Mesenchymal stem cell (in vitro differentiated cells and primary cell): Measurements from ENCODE around the gene ABCB10.
"Not testable (repeated sequence)": the region's sequence is repeated elsewhere in the genome, so short reads cannot be mapped to it uniquely, and the experiment has no call there.

Experiments used
- DNase-seq: peaks from one replicate; pipeline ENCODE4 v3.0.0-alpha.2; 2013
- H2AFZ ChIP-seq: one replicate; pipeline ENCODE4 v1.6.1; 2013; ENCODE audit warnings: low read depth, mild to moderate bottlenecking, control low read depth, inconsistent platforms, low read length, moderate library complexity
- H2AK5ac ChIP-seq: 2 replicates; pipeline ENCODE4 v1.6.1; 2013; ENCODE audit warnings: low read length, moderate library complexity, mild to moderate bottlenecking, inconsistent platforms; ENCODE audit not compliant: severe bottlenecking
- H2BK120ac ChIP-seq: one replicate; pipeline ENCODE4 v1.6.1; 2013; ENCODE audit warnings: low read depth, mild to moderate bottlenecking, inconsistent platforms, low read length, moderate library complexity
- H2BK12ac ChIP-seq, 2 experiments: one replicate each; pipeline ENCODE4 v1.6.1; 2013; ENCODE audit warnings: inconsistent platforms in 2 of 2, low read length in 2 of 2, mild to moderate bottlenecking in 2 of 2, moderate library complexity in 2 of 2, control low read depth in 1 of 2
- H2BK15ac ChIP-seq: one replicate; pipeline ENCODE4 v1.6.1; 2013; ENCODE audit warnings: mild to moderate bottlenecking, low read depth, inconsistent platforms; ENCODE audit not compliant: poor library complexity, severe bottlenecking
- H2BK5ac ChIP-seq: 2 replicates; pipeline ENCODE4 v1.6.1; 2013; ENCODE audit warnings: low read depth, mild to moderate bottlenecking, low read length, control low read depth, inconsistent platforms; ENCODE audit not compliant: poor library complexity, severe bottlenecking
- H3K14ac ChIP-seq, 2 experiments: one replicate each; pipeline ENCODE4 v1.6.1; 2013; ENCODE audit warnings: inconsistent platforms in 2 of 2, low read length in 2 of 2, control low read depth in 1 of 2, mild to moderate bottlenecking in 1 of 2, moderate library complexity in 1 of 2
- H3K18ac ChIP-seq, 2 experiments: one replicate each; pipeline ENCODE4 v1.6.1; 2013; ENCODE audit warnings: inconsistent platforms in 2 of 2, low read length in 2 of 2, control low read depth in 1 of 2, low read depth in 1 of 2, mild to moderate bottlenecking in 1 of 2
- H3K23ac ChIP-seq, 2 experiments: one replicate each; pipeline ENCODE4 v1.6.1; 2013; ENCODE audit warnings: inconsistent platforms in 2 of 2, low read length in 2 of 2, mild to moderate bottlenecking in 2 of 2, moderate library complexity in 2 of 2, control low read depth in 1 of 2
- H3K27ac ChIP-seq: 2 replicates; pipeline ENCODE4 v1.5.1; 2013; ENCODE audit warnings: mild to moderate bottlenecking, moderate library complexity, low read length, control low read depth, inconsistent platforms; ENCODE audit not compliant: poor library complexity, severe bottlenecking
- H3K27me3 ChIP-seq, 2 experiments: 2 replicates each; pipeline versions ENCODE4 v1.6.1 to v1.7.0; 2013; ENCODE audit warnings: low read length in 2 of 2, mild to moderate bottlenecking in 2 of 2, moderate library complexity in 2 of 2, control low read depth in 1 of 2, inconsistent platforms in 1 of 2; ENCODE audit not compliant: control insufficient read depth in 1 of 2, insufficient read depth in 1 of 2
- H3K36me3 ChIP-seq, 2 experiments: 2 replicates each; pipeline versions ENCODE4 v1.6.1 to v1.7.0; 2013; ENCODE audit warnings: low read length in 2 of 2, control low read depth in 1 of 2, inconsistent platforms in 1 of 2, low read depth in 1 of 2, mild to moderate bottlenecking in 1 of 2; ENCODE audit not compliant: insufficient read depth in 2 of 2, control insufficient read depth in 1 of 2
- H3K4ac ChIP-seq, 2 experiments: one replicate each; pipeline ENCODE4 v1.6.1; 2013; ENCODE audit warnings: inconsistent platforms in 2 of 2, low read length in 2 of 2, mild to moderate bottlenecking in 2 of 2, moderate library complexity in 2 of 2, control low read depth in 1 of 2, low read depth in 1 of 2
- H3K4me1 ChIP-seq: 2 replicates; pipeline ENCODE4 v1.6.1; 2013; ENCODE audit warnings: low read depth, low read length, control low read depth; ENCODE audit not compliant: control insufficient read depth, insufficient read depth
- H3K4me2 ChIP-seq: 2 replicates; pipeline ENCODE4 v1.6.1; 2013; ENCODE audit warnings: low read length, mild to moderate bottlenecking, inconsistent platforms; ENCODE audit not compliant: poor library complexity, severe bottlenecking
- H3K4me3 ChIP-seq, 2 experiments: 2 replicates each; pipeline versions ENCODE4 v1.5.1 to v1.7.0; 2013; ENCODE audit warnings: low read length in 2 of 2, mild to moderate bottlenecking in 2 of 2, control low read depth in 1 of 2, low read depth in 1 of 2; ENCODE audit not compliant: insufficient read depth in 1 of 2
- H3K79me1 ChIP-seq: replicated peaks from 2 replicates; pipeline ENCODE4 v1.6.1; 2013; ENCODE audit warnings: mild to moderate bottlenecking, control low read depth, low read length, inconsistent platforms; ENCODE audit not compliant: poor library complexity, severe bottlenecking
- H3K9ac ChIP-seq: 2 replicates; pipeline ENCODE4 v1.7.0; 2013; ENCODE audit warnings: mild to moderate bottlenecking, low read length, moderate library complexity
- H3K9me3 ChIP-seq: 2 replicates; pipeline ENCODE4 v1.7.0; 2013; ENCODE audit warnings: mild to moderate bottlenecking, low read length; ENCODE audit not compliant: control insufficient read depth
- H4K8ac ChIP-seq: one replicate; pipeline ENCODE4 v1.6.1; 2013; ENCODE audit warnings: inconsistent platforms, mild to moderate bottlenecking, low read length, moderate library complexity
- H4K91ac ChIP-seq: one replicate; pipeline ENCODE4 v1.6.1; 2013; ENCODE audit warnings: mild to moderate bottlenecking, low read length, inconsistent platforms
- WGBS: methylation state at CpG from one replicate; pipeline ENCODE4 v1.1.7; 2013; ENCODE audit warnings: mixed read lengths; 5-methylcytosine and 5-hydroxymethylcytosine counted together

Gene ABCB10

DNA sequence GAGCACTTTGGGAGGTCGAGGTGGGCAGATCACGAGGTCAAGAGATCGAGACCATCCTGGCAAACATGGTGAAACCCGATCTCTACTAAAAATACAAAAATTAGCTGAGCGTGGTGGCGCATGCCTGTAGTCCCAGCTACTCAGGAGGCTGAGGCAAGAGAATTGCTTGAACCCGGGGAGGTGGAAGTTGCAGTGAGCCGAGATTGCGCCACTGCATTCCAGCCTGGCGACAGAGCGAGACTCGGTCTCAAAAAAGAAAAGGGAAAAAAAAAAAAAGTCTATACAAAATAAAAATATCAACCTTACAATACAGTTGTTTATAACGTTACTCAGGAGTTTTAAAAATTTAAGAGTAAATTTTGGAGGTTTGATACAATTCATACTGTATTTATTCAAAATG is 82.6 kb downstream of the ABCB10 start:
- H3K4ac ChIP-seq, H3K27ac ChIP-seq, H2BK120ac ChIP-seq, H2BK12ac ChIP-seq, H4K91ac ChIP-seq, H3K23ac ChIP-seq, H3K18ac ChIP-seq, H3K14ac ChIP-seq, H3K9ac ChIP-seq, H3K4me2 ChIP-seq, H2AFZ ChIP-seq, H3K27me3 ChIP-seq, H3K9me3 ChIP-seq, H4K8ac ChIP-seq, H3K4me1 ChIP-seq, DNase-seq, H2AK5ac ChIP-seq, H3K4me3 ChIP-seq, H2BK5ac ChIP-seq, H2BK15ac ChIP-seq: not testable (repeated sequence)
- 91% methylated on average over 7 of the region's 13 CpGs for WGBS
- Histone ChIP-seq H3K36me3 (peaks cover 27 to 77% of the 10 kb centered on the region in 2 experiments), H3K79me1 (peaks cover 29% of the 10 kb centered on the region)

DNA sequence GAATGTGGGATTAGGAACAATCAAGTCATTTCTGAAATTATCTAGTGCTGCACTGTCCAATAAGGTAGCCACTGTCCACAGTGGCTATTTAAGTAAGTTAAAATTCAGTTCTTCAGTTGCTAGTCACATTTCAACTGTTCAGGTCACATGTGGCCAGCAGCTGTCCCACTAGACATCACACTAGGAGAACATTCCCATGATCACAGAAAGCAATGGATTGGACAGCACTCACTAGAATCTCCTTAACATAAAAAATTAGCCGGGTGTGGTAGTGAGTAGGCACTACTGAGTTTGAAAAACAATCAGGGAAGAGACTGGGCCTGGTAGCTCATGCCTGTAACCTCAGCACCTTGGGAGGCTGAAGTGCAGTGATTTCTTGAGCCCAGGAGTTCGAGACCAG is 84.0 kb downstream of the ABCB10 start:
- Histone ChIP-seq H3K18ac (no peak overlapping the region), H2AK5ac (no peak overlapping the region), H2BK12ac (no peak overlapping the region), H3K23ac (no peak overlapping the region), H3K27me3 (no peaks in the 10 kb centered on the region), H2BK15ac (no peak overlapping the region), H2AFZ (no peak overlapping the region), H3K4me3 (no peak overlapping the region), H3K9me3 (no peaks in the 10 kb centered on the region), H3K79me1 (peaks cover 31% of the 10 kb centered on the region), H3K4me2 (no peak overlapping the region), H2BK5ac (no peak overlapping the region), H3K36me3 (peaks cover 35 to 84% of the 10 kb centered on the region in 2 experiments), H4K91ac (no peak overlapping the region), H3K14ac (no peak overlapping the region), H3K4me1 (no peaks in the 10 kb centered on the region), H3K27ac (no peak overlapping the region), H3K9ac (no peak overlapping the region), H4K8ac (no peak overlapping the region), H3K4ac (no peak overlapping the region), H2BK120ac (no peak overlapping the region)
- WGBS: 94% methylated on average over 2 of the region's 2 CpGs
- no peak for DNase-seq

DNA sequence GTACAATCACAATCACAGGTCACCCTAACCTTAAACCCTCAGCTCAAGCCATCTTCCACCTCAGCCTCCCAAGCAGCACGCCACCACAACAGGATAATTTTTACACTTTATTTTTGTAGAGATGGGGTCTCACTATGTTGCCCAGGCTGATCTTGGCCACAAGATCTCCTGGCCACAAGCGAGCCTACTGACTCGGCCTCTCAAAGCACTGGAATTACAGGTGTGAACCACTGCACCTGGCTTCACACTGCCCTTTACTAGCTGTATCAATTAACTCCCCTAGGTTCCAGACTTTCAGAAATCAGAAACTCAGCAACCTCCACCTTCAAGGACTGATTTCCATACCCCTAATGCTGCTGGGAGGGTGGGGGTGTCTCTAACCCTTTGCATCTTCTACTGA is 87.3 kb downstream of the ABCB10 start:
- Histone ChIP-seq H3K14ac (no peak overlapping the region), H4K91ac (no peak overlapping the region), H3K36me3 (peaks cover 43 to 90% of the 10 kb centered on the region in 2 experiments), H3K27me3 (no peaks in the 10 kb centered on the region), H3K4ac (no peak overlapping the region), H2AFZ (no peak overlapping the region), H2BK120ac (no peak overlapping the region), H3K23ac (no peak overlapping the region), H2BK12ac (no peak overlapping the region), H2BK5ac (no peak overlapping the region), H3K27ac (no peak overlapping the region), H3K9me3 (no peaks in the 10 kb centered on the region), H3K79me1 (peaks cover 24% of the 10 kb centered on the region), H3K4me3 (no peak overlapping the region), H3K4me1 (no peaks in the 10 kb centered on the region), H2AK5ac (no peak overlapping the region), H3K9ac (no peak overlapping the region), H2BK15ac (no peak overlapping the region), H3K18ac (no peak overlapping the region), H3K4me2 (no peak overlapping the region), H4K8ac (no peak overlapping the region)
- no peak for DNase-seq
- WGBS: 95% methylated on average over 3 of the region's 3 CpGs

DNA sequence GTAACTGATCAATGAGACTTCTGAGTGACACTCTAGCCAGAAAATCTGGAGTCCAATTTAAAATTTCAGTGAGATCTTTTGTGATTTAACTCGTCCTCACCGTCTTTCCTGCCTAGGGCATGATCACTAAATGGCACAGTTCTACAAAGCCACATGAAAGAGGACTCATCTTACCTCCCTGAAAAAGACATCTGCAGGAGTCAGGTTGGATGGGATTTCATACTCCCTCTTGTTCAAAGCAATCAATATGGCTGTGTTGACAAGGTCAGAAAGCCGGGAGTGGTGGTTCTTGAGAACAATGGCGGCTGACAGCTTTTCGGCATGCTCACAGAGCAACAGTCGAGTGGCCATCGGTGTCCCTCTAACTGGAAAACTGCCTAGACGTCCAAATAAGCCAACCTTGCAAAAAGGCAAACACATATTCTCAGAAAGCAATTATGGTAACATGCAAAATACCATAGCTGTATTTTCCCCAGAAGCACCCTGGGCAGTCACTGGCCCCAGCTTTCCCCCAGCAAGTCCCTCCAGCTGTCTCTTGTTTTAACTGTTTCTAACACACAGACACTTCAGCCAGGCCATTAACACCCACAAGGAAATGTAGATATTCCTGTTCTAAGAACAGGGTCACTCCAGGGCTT is 88.0 kb downstream of the ABCB10 start:
- Histone ChIP-seq H3K4me3 (no peak overlapping the region), H3K79me1 (peaks cover 24% of the 10 kb centered on the region), H2BK5ac (no peak overlapping the region), H3K4ac (no peak overlapping the region), H3K4me1 (no peaks in the 10 kb centered on the region), H3K36me3 (peaks cover 45 to 93% of the 10 kb centered on the region in 2 experiments), H3K27me3 (no peaks in the 10 kb centered on the region), H2AFZ (no peak overlapping the region), H3K18ac (no peak overlapping the region), H3K9me3 (no peaks in the 10 kb centered on the region), H3K27ac (no peak overlapping the region), H4K91ac (no peak overlapping the region), H2BK120ac (no peak overlapping the region), H3K23ac (no peak overlapping the region), H2AK5ac (no peak overlapping the region), H3K4me2 (no peak overlapping the region), H2BK15ac (no peak overlapping the region), H3K14ac (no peak overlapping the region), H4K8ac (no peak overlapping the region), H3K9ac (no peak overlapping the region), H2BK12ac (no peak overlapping the region)
- 95% methylated on average over 8 of the region's 8 CpGs for WGBS
- DNase-seq: no peak
